Amniotic stem cell (primary cell): ENCODE data around the gene LRRC3.
"Not testable (repeated sequence)": the region's sequence is repeated elsewhere in the genome, so short reads cannot be mapped to it uniquely, and the experiment has no call there.

ENCODE experiments used
- DNase-seq: peaks from one replicate; lab custom pipeline; 2025; lab: John Stamatoyannopoulos, UW

The LRRC3 gene

DNA sequence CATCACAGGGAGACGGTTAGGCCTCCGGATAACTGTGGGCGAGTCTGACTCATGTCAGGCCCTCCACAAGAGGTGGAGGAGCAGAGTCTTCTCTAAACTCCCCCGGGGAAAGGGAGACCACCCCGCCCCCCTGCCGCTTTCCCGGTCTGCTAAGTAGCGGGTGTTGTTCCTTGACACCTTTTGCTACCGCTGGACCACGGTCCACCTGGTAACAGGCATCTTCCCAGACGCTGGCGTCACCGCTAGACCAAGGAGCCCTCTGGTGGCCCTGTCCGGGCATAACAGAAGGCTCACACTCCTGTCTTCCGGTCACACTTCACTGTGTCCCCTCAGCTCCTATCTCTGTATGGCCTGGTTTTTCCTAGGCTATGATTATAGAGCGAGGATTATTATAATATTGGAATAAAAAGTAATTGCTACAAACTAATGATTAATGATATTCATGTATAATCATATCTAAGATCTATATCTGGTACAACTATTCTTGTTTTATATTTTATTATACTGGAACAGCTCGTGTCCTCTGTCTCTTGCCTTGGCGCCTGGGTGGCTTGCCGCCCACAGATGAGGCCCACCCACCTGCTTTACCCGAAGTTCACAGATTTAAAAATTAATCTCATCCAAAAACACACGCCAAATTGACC is 24.4 kb downstream of the LRRC3 start:
- DNase-seq = not testable (repeated sequence)

DNA sequence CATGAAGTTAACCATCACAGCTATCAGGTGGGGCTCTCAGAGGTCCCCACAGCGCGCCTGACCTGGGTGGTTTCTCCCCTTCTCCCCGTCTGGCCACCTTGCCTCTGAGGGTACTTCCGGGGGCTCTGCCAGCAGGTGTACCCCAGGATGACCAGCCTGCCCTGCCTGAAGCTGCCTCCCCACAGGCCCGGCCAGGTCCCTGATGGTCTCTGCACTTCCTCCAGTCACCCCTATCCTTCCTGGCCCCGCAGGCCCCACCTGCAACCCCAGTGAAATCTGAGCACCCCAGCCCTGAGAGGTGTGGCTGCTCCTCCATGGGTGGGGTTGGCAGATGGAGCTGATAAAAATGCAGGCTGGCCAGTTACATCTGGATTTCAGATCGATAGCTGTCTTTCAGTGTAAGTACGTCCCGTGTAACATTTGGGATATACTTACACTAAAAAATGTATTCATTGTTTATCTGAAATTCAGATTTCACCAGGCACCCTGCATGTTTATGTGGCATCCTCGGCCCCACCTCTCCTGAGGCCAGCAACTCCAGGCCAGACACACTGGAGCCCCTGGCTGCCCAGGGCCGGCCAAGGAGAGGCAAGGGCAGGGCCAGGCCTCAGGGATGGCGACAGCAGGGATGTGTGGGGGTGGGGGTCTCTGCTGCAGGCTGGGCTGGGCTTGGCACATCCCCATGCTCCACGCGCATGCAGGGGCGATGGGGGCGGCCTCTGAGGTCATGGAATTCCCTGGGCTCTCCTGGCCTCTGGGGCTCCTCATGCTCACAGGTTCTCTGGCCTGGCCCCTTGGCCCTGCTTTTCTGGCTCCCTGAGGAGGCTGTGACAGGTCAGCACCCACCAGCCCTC is 25.1 kb downstream of the LRRC3 start:
- no peak for DNase-seq

DNA sequence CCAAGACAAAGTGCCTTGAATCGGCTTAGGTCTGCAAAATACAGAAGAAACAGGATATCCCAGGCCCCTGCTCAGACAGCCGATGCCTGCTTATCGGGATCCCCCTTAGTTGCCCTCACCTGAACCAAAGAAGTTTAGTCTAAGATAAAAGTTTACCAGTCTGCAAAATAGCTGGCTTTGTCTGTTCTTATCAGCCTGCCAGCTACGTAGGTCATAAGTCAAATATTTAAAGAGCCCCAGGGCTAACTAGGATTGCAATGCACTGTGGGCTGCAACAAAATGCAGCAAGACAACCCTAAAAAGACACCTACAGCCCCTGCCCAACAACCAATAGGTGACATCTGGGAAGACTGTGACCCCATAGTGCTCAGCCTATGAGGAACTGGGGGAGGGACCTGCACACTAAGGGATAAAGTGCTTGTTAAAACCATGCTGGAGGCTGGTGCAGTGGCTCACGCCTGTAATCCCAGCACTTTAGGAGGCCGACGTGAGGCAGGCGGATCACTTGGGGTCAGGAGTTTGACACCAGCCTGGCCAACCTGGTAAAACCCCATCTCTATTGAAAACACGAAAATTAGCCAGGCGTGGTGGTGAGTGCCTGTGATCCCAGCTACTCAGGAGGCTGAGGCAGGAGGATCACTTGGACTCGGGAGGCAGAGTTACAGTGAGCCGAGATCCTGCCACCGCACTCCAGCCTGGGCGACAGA is 27.4 kb downstream of the LRRC3 start:
- DNase-seq = no peak

DNA sequence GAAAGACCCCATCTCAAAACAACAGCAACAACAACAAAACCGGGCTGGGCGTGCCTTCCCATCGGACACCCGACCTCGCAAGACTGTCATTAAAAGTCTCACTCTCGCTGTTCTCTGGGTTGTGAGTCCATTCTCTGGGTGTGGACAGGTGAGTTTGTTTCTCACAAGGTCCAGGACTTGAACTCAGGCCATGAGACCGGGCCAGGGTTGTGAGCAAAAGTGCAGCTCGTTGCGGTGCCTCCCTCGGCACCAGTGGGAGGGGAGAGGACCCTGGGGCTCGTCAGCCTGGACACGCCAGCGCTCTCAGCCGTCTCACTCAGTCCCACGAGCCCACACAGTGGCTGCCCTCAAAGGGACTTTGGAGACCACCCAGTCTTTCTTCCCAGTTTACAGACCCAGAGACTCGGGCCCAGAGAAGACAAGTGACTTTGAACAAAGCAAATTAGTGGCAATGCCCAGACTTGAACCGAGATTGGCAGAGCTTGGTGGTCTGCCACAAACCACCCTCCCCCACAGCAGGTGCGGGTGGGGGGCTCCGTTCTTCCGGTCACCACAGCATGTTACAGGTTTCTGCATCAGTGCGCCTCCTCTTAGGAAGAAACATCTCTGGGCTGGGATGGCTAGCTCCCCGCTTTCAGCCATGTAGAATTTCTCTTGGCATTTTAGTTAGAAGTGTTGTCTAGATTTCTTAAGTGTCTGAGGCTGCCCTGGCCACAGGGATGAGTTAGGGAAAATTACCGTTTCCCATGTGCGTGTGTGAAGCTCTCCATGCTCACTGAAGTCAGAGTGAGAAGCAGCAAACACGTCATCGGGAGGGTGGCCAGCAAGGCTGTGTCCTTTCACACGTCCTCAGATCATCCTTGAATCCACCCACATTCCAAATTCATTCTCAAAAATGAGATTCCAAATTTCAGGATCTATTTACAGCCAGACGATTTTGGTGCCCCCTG is 28.3 kb downstream of the LRRC3 start:
- DNase-seq = no peak

DNA sequence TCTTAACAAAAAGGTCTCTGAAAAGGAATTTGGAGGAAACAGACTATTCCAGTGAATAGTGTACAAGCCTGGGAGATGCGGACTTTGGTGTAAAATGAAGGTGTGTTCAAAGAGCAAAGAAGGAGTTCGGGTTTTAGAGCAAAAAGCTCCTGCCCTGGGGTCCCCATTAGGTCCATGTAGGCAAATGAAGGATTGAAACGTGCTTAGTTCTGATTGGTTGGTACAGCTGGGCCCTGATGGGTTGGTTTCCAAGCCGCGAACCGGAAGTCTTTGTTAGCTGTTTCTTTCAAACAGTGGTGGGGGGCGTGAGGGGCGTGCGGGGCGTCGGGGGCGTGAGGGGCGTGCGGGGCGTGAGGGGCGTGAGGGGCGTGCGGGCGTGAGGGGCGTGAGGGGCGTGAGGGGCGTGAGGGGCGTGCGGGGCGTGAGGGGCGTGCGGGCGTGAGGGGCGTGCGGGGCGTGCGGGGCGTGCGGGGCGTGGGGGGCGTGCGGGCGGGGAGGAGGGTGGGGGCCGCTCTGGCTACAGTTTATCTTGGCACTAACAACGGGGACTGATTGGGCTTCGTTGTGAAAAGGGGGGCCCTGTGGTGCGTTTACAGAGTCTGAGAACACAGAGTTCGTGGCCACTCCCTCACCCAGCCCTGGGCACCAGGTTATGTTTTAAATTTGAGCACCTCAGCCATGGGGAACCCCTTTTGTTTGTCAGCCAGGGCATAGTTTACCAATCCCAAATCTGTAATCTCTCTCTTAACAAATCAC is 29.4 kb downstream of the LRRC3 start:
- DNase-seq = no peak

DNA sequence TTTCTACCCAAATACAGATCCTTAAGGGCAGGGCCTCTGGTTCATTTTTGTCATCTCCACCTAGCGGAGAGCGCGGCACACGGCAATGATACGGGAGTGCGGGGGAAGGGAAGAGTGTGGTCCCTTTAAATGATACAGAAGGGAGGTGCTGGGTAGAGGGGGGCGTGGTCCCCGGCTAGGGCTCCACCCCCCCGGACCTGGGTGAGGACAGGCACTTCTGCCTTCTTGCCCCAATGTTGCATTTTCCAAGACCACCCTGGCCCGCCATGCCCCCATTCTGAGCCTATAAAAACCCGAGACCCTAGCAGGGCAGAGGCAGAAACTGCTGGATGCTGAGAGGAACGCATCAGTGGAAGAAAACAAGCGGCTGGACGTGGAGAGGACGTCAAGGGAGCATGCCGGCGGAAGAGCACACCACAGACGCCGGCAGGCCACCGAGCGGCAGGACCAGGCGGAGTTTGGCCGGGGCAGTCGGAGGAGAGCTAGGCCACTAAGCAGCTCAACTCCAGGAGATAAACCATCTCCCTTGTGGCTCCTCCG is 30.0 kb downstream of the LRRC3 start:
- DNase-seq = no peak

DNA sequence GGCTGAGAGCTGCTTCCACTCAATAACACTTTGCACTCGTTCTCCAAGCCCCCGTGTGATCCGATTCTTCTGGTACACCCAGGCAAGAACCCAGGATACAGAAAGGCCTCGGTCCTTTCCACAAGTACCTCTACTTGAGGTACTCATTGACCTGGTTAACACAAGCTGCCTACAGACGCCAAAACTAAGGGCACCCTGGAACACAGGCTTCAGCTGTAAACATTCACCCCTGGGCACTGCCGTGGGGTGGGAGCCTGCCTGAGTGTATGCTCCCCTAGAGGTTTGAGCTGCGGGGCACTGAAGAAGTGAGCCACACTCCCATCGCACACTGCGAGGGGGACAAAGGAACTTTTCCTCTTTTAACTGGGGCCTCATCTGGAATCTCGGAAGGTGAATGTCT is 30.5 kb downstream of the LRRC3 start:
- DNase-seq = no peak

DNA sequence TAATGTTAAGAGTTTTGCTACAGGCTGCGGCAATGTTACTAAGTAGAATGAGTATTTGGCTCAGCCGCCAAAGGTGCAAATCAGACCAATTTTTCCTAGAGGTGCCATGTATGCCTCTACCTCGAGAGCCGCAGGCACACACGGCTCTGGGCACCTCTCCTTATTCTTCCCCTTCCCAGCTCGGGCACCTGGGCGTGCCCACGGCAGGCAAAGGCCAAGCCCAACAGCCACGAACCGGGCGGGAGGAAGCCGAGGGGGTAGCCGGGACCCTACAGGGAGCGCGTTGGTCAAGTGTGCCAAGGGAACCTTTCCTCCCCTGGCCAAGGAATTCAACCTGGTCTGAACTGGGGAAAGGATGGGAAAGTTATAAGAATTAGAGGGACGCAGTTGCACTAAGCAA is 31.0 kb downstream of the LRRC3 start:
- DNase-seq = no peak

DNA sequence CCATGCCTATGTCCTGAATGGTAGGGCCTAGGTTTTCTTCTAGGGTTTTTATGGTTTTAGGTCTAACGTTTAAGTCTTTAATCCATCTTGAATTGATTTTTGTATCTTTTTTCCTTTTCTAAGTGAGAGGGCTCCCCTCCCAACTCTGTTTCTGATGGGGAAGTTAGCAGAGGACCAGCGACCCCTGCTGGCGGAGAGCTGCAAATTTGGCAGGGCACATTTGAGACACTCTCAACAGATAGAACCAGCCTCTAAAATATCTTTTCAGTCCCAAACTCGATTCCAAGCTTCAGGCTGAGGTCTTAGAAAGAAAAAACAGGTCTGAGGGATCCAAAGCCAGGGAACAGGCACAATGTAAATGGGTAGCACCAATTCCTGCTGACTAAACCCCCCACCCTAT is 32.5 kb downstream of the LRRC3 start:
- DNase-seq = no peak

DNA sequence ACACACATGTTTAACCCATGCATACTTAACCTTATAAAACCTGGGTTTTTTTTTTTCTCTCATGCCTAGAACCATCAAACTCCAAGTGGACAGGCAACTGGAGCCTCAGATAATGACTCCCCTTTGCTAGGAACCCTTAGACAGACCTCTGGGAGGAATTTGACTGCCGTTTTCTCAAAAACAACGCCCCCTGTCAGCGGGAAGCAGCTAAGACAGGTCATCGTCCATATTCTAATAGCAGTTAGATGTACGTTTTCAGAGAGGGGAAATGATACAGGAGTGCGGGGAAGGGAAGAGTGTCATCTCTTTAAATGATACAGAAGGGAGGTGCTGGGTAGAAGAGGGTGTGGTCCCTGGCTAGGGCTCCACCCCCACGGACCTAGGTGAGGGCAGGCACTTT is 34.7 kb downstream of the LRRC3 start:
- DNase-seq = no peak

DNA sequence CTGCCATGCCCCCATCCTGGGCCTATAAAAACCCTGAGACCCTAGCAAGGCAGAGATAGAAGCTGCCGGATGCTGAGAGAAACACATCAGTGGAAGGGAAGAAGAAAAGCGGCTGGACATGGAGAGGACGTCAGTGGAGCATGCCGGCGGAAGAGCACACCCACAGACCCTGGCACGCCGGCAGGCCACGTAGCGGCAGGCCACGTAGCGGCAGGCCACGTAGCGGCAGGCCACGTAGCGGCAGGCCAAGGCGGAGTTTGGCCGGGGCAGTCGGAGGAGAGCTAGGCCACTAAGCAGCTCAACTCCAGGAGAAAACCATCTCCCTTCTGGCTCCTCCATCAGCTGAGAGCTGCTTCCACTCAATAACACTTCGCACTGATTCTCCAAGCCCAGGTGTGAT is 35.1 kb downstream of the LRRC3 start:
- no peak for DNase-seq

DNA sequence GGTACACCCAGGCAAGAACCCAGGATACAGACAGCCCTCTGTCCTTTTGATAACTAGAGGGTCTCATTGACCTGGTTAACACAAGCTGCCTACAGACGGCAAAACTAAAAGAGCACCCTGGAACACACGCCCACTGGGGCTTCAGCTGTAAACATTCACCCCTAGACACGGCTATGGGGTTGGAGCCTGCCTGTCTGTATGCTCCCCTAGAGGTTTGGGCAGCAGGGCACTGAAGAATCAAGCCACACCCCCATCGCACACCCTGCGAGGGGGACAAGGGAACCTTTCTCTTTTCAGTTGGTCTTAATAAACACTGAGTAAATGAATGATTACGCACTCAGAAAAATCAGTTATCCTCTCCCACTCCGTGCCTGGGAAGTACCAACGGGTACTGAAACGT is 35.5 kb downstream of the LRRC3 start:
- no peak for DNase-seq

DNA sequence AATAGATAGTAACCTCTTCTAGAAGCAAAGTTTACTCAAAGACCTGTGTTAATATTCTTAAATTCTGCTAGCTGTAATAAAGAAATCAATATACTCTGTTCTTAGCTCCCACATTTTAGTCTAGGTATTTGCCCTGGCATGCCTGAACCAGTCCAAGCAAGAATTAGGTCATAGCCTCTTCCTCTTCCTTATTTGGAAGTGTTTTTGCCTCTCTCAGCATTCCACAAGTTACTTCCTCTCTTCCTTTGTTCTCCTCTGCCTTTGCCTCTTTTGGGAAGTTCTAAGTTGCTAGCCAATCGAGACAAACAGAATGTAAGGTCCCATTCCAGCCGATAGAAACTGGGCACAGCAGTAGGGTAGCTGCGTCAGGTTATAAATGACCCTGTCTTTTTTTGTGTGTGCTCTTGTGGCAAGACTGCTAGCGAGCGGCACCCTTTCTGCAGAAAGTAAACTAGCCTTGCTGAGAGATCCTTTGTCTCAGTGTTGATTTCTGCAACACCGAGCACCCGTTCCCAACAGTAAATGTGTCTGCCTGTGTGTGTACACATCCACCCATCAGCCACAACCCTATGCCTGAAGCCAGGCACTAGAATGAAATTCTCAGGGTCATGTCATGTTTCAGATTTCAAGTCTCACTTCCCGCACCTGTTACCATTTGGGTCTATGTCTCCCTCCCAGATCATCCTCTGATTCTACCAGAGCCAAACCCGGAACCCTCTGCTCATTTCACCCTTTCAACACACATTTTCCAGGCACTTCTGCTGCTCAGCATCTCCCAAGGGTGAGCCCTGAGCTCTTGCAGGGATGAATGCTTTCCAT is 37.5 kb downstream of the LRRC3 start:
- no peak for DNase-seq

DNA sequence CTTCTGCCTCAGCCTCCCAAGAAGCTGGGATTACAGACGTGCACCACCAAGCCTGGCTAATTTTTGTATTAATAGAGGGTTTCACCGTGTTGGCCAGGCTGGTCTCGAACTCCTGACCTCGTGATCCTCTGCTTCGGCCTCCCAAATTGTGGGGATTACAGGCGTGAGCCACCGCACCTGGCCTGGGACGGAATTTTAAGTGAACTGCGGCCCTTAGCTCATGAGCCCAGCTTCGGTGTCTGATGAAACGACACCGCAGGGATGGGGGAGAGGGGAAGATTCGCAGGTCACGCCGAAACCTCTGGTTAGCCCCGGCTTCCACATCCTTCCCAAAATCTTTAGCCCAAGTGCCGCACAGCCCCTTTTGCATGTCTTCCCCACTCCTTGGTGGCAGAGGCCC is 39.1 kb downstream of the LRRC3 start:
- DNase-seq = no peak

DNA sequence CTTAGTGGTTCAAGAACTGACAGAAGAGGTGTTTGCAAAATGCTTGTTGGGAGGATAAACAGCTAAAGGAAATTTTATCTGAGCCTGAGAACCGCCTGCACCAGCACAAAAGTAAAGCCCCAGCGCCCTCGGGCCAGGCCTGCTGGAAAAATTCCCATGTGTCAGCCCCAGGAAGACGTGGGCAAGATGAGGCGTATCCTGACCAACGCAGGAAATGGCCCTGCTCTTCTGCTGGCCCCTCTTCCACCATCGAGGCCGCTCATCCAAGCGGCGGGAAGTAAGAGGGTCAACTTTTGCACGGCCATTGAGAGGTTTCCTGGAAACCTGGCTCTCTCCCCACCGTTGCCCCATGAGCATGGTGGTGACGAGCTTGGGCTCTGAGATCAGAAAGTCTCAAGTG is 39.6 kb downstream of the LRRC3 start:
- DNase-seq = no peak

DNA sequence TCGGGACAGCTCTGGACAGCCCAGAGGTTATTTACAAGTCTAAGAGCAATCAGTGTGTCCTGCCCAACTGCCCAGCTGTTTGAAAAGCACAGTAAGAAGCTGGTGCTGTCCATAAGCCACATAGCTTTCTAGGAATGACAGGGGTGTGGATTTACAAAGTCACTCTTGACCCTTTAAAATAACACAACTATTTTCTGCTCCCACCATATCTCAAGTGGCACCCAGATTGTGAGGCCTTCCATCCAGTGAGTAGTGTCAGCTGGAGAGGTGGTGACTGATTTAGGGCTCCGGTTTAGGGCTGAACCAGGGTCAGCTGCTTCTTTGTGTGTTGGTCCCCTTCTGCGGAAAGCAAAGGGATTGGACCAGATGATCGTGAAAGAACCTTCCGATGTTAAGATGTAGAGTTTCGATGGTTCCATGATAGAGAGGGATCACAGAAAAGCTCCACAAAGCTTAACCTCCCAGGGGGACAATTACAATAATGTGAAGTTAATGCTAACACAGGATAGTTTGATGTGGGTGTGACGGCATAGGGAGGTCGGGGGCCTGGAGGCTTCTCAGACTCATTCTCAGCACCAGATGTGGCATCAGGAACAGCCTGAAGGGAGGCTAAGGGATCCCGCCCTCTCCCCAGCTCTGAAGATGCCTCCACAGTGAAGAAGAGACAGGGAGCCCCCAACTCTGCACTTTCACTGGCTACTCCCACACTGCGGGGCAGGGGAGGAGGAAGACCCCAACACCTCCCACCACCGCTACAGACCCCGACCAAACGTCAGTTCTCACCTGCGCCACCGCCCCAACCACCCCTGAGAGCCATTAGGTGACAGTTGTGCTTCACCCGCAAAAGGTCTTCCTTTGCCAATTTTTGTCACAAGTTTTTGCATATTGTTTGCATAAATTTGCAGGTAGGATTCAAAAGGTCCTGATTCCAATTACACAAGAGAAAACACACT is 40.6 kb downstream of the LRRC3 start:
- no peak for DNase-seq

DNA sequence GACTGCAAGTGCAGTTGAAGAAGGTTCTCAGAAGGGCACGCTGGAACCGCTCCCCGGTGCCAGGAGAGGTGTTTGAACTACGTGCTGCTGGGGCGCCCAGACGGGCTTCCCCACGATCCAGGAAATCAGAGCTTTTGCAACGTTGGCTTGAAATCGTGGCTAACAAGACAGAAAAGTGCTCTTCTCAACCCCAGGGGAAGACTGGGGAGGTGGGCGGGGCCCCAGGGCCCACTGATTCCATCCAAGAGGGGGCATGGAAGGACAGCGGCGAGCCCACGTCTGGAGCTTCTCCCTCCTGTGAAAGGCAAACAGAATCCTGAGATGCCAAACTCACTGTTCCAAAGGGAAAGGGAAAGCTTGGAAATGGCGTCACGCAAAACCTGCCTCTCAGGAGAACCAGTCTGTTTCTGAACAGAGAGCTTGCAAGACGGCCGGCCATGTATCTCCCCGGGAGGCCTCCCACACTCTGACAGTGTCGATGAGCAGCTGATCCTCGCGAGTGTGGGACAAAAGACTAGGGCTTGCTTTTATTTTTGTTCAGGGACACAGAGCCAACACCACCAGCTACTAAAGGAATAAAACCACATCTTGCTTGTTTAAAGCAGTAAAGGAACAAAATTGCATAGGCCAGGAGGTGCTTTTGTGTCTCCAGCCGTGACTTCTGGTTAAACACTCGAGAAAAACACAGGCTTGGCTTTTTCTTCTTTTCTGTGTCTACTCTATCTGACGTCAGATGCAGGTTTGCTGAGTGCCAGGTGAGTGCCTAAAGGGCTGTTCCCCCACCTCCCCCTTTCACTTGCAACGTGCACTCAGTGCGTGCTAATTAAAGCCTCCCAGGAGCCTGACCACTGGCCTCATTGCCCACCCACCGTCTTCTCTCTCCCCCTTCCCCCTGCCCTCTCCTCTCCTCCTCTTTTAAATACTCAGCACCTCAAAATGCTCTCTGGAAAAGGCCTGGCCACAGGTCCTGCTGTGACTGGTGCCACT is 41.5 kb downstream of the LRRC3 start:
- DNase-seq = no peak

DNA sequence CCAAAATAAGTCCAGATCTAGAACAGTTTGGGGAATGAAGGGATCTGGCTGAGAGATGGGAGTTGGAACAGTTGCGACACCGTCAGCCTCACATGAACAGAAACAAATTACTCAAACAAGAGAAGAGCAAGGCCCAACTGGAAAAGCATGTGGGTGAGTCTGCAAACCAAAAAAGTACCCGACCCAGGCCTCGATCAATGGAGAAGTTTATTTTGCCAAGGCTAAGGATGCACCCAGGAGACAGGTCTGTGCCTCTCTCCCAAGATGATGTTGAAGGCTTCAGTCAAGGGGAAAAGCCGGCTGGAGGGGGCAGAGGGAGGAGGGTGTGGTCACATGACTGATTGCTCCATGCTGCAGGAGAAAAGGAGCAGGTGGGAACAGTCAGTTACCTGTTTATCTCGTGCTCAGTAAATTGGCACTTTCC is 42.4 kb downstream of the LRRC3 start:
- no peak for DNase-seq
